ENCODE results near the gene FZD4. TPM values are rescaled to one million over a fixed set of nuclear protein-coding genes. Genes with fewer than 3 reads are reported as not detected.

The FZD4 gene
- total RNA-seq, 1 experiment from 2014 or later, result 7.7 TPM

DNA sequence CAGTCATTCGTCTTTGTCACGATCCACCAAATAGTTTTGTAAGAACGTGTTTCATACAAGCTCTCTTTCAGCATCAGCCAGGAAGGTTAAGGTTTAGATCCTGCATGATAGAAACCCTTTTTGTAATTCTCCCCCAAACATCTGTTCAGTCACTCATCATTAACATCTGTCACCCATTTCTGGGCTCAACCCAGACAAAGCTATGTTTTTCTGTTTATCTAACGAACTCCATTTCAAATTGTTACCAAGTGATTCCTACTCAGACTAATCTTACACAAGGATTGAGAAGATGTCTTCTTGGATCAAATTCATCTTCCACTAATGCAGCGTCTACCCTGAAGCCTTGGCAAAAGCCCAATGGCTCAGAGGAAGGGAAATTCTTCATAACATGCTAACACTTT is 58.8 kb downstream of the FZD4 start:
- no peak for ATAC-seq
- H3K4me1 Mint-ChIP-seq, result no peaks in the 10 kb centered on the region
- no peaks in the 10 kb centered on the region; the same call in 1 of the 2 replicates for H3K27me3 Mint-ChIP-seq (ENCODE audit: low read depth)
- ChIA-PET POLR2A (no interaction called here), CTCF (no interaction called here)
- TF ChIP-seq ATF1 (CRISPR knock-in tag; IDR thresholded peaks at IDR 0.05) (no peak), GABPB1 (CRISPR knock-in tag; IDR thresholded peaks at IDR 0.05) (no peak), ZBTB21 (CRISPR knock-in tag; IDR thresholded peaks at IDR 0.05; ENCODE audit: borderline replicate concordance) (no peak), FOXP1 (CRISPR knock-in tag; IDR thresholded peaks at IDR 0.05; ENCODE audit: borderline replicate concordance) (no peak), ESRRA (CRISPR knock-in tag; IDR thresholded peaks at IDR 0.05; ENCODE audit: borderline replicate concordance) (no peak), CREB1 (CRISPR knock-in tag; IDR thresholded peaks at IDR 0.05) (no peak), NR1H2 (CRISPR knock-in tag; IDR thresholded peaks at IDR 0.05) (no peak), JAZF1 (CRISPR knock-in tag; IDR thresholded peaks at IDR 0.05) (no peak), HMGA2 (CRISPR knock-in tag; IDR thresholded peaks at IDR 0.05) (no peak), TEAD4 (CRISPR knock-in tag; IDR thresholded peaks at IDR 0.05) (no peak), E2F5 (CRISPR knock-in tag; IDR thresholded peaks at IDR 0.05) (no peak), ZNF396 (CRISPR knock-in tag; IDR thresholded peaks at IDR 0.05; ENCODE audit: borderline replicate concordance) (no peak), NR3C1 (CRISPR knock-in tag; conservative IDR thresholded peaks at IDR 0.05; ENCODE audit: low read depth) (no peak), EMX1 (CRISPR knock-in tag; IDR thresholded peaks at IDR 0.05) (no peak)
- TF ChIP-seq, protein P1, sequence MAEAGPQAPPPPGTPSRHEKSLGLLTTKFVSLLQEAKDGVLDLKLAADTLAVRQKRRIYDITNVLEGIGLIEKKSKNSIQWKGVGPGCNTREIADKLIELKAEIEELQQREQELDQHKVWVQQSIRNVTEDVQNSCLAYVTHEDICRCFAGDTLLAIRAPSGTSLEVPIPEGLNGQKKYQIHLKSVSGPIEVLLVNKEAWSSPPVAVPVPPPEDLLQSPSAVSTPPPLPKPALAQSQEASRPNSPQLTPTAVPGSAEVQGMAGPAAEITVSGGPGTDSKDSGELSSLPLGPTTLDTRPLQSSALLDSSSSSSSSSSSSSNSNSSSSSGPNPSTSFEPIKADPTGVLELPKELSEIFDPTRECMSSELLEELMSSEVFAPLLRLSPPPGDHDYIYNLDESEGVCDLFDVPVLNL (CRISPR knock-in tag; IDR thresholded peaks at IDR 0.05; ENCODE audit: borderline replicate concordance, low read depth), result no peak
- TF ChIP-seq, protein P2, sequence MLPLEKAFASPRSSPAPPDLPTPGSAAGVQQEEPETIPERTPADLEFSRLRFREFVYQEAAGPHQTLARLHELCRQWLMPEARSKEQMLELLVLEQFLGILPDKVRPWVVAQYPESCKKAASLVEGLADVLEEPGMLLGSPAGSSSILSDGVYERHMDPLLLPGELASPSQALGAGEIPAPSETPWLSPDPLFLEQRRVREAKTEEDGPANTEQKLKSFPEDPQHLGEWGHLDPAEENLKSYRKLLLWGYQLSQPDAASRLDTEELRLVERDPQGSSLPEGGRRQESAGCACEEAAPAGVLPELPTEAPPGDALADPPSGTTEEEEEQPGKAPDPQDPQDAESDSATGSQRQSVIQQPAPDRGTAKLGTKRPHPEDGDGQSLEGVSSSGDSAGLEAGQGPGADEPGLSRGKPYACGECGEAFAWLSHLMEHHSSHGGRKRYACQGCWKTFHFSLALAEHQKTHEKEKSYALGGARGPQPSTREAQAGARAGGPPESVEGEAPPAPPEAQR (CRISPR knock-in tag; IDR thresholded peaks at IDR 0.05), result no peak
- no peak for DNase-seq (ENCODE audit: low spot score)
- H3K4me3 Mint-ChIP-seq, result no peak overlapping the region
- no peak overlapping the region for H3K27ac Mint-ChIP-seq
- H3K36me3 Mint-ChIP-seq, result no peaks in the 10 kb centered on the region
- no peaks in the 10 kb centered on the region for H3K9me3 Mint-ChIP-seq

Other genes with a start within 250 kb of the FZD4 start
- gene PRSS23, start 154.9 kb downstream of the FZD4 start, total RNA-seq (2021), result 3.4 to 4.2 TPM (median 3.5 TPM) in 3 replicates
- gene TMEM135, start 82.5 kb upstream of the FZD4 start, total RNA-seq (2021), result 28.4 to 35.8 TPM (median 30.9 TPM) in 3 replicates